Transverse colon (tissue), 4 donors: ENCODE measurements around the gene PDE10A. TPM values are rescaled to one million over a fixed set of nuclear protein-coding genes. Genes with fewer than 3 reads are reported as not detected.

ENCODE experiments used
- DNase-seq: peaks from one replicate; pipeline ENCODE4 v3.0.0-alpha.2; 2019
- H3K27ac ChIP-seq, 4 donors: fragments of 200-600 bp; sonication (generic); 2 replicates each; pipeline ENCODE4 v1.5.1; 2016 to 2018; ENCODE audit warnings: inconsistent platforms in 4 of 4
- H3K27me3 ChIP-seq: fragments of 200-600 bp; sonication (generic); 2 replicates; pipeline ENCODE4 v1.5.1; 2017; ENCODE audit warnings: inconsistent platforms
- H3K36me3 ChIP-seq, 4 donors: fragments of 200-600 bp; sonication (generic); 2 replicates each; pipeline ENCODE4 v1.5.1; 2017 to 2019; ENCODE audit warnings: inconsistent platforms in 4 of 4
- H3K4me1 ChIP-seq, 4 donors: fragments of 200-600 bp; sonication (generic); 2 replicates each; pipeline ENCODE4 v1.5.1; 2017 to 2020; ENCODE audit warnings: inconsistent platforms in 4 of 4
- H3K4me3 ChIP-seq, 4 donors: fragments of 200-600 bp; sonication (generic); 1 replicate in 1 of 4; 2 replicates in 3 of 4; pipeline versions ENCODE4 v1.5.1 to v1.6.1; 2017 to 2019; ENCODE audit warnings: inconsistent platforms in 4 of 4
- H3K9me3 ChIP-seq, 2 donors: fragments of 200-600 bp; sonication (generic); 2 replicates each; pipeline ENCODE4 v1.5.1; 2017 to 2019; ENCODE audit warnings: inconsistent platforms in 2 of 2
- EP300 ChIP-seq: sonication (generic); formaldehyde crosslinking; IDR thresholded peaks from one replicate; pipeline ENCODE4 v1.6.1; 2017; ENCODE audit warnings: antibody characterized with exemption, low read depth
- POLR2A ChIP-seq: fragments of 450-650 bp; IDR thresholded peaks from one replicate; pipeline ENCODE4 v1.6.1; 2016; ENCODE audit warnings: antibody characterized with exemption, mild to moderate bottlenecking, moderate library complexity
- POLR2AphosphoS5 ChIP-seq, 3 donors: sonication (generic); formaldehyde crosslinking; IDR thresholded peaks; one replicate each; pipeline ENCODE4 v1.6.1; 2016; ENCODE audit warnings: antibody characterized with exemption in 3 of 3
- WGBS, 2 donors: methylation state at CpG; one replicate each; pipeline ENCODE4 v1.1.5; 2018; ENCODE audit warnings: low coverage in 1 of 2; 5-methylcytosine and 5-hydroxymethylcytosine counted together
- in situ Hi-C, 4 donors: fragments of 200-750 bp; cut with MboI; loops; one replicate each; pipeline versions ENCODE4 v1.15.0 to v1.15.1; 2017; ENCODE audit warnings: low sequenced_read_pairs in 3 of 4, low pct_ligation_motif_present in 1 of 4, low pct_unique_long_range_greater_than_20kb in 1 of 4
- intact Hi-C: fragments of 100-400 bp; cut with DNase I; formaldehyde crosslinking; loops from one replicate; pipeline ENCODE4 v1.15.1; 2023; ENCODE audit warnings: low total_unique reads
- total RNA-seq, 4 donors: library from RNA; depleted of rRNA; stranded (reverse); fragments of >200 nt; gene quantifications; one replicate each; pipeline ENCODE4 v1.1.0, GENCODE V29; 2016
- TF ChIP-seq, protein P1 (sequence below), 5 experiments: fragments of 200-600 bp in 3 of 5; fragments of 450-650 bp in 2 of 5; sonication (generic) in 3 of 5; IDR thresholded peaks; 1 replicate in 2 of 5; 2 replicates in 3 of 5; pipeline ENCODE4 v1.5.1; 2016 to 2017; ENCODE audit warnings: antibody characterized with exemption in 5 of 5, inconsistent platforms in 3 of 5, mild to moderate bottlenecking in 2 of 5, moderate library complexity in 1 of 5

PDE10A gene
- total RNA-seq, 4 donors from 2014 or later = 1.4 to 15.3 (median 4.3) TPM

DNA sequence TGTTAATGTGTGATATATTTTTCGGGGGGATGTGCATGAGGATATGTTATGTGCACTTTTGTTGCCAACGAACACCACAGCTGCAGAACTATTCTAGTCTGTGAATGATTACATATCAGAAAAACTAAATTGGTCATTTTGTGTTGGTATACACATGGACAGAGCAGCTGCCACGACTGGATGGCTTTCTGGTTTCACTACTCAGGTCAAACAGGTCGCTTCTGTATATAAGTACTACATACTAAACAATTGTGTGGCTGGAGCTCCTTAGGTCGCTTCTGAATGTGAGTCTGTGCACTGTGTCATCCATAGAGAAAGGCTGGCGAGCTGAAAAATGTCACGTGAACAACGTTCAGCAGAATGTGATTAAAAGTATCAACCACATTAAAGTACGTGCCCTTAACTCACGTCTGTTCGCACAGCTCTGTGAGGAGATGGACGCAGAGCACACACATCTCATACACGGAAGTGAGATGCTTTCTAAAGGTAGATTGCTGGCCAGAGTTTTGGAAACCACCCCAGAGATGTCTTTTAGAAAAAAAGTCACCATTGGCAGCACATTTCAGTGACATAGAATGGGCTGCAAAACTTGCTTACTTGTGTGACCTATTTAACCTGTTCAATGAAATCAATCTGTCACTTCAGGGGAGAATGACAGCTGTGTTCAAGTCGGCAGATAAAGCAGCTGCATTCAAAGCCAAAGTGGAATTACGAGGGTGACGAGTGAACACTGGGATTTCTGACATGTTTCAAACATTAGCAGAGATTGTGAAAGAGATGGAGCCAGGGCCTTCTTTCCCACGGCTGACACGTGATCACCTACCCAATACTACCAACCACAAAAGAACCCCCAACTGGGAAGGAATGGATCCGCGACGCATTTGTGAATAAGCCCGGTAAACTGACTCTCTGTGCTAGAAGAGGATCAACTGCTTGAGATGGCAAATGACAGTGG is 176.6 kb downstream of the PDE10A start:
- no peaks in the 10 kb centered on the region for H3K4me1 ChIP-seq
- H3K9me3 ChIP-seq = no peaks in the 10 kb centered on the region
- no peaks in the 10 kb centered on the region for H3K36me3 ChIP-seq
- no peaks in the 10 kb centered on the region for H3K27me3 ChIP-seq
- intact Hi-C loops = no loop called here
- no peak overlapping the region for H3K27ac ChIP-seq
- TF ChIP-seq, protein P1, sequence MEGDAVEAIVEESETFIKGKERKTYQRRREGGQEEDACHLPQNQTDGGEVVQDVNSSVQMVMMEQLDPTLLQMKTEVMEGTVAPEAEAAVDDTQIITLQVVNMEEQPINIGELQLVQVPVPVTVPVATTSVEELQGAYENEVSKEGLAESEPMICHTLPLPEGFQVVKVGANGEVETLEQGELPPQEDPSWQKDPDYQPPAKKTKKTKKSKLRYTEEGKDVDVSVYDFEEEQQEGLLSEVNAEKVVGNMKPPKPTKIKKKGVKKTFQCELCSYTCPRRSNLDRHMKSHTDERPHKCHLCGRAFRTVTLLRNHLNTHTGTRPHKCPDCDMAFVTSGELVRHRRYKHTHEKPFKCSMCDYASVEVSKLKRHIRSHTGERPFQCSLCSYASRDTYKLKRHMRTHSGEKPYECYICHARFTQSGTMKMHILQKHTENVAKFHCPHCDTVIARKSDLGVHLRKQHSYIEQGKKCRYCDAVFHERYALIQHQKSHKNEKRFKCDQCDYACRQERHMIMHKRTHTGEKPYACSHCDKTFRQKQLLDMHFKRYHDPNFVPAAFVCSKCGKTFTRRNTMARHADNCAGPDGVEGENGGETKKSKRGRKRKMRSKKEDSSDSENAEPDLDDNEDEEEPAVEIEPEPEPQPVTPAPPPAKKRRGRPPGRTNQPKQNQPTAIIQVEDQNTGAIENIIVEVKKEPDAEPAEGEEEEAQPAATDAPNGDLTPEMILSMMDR (IDR thresholded peaks at IDR 0.05) = no peak
- no peak for TF ChIP-seq POLR2AphosphoS5 (IDR thresholded peaks at IDR 0.05)
- TF ChIP-seq EP300 = no peak
- TF ChIP-seq POLR2A = no peak
- 77% methylated on average over 8 to 22 of the region's 22 CpGs for WGBS, 2 donors
- in situ Hi-C loops = no loop called here
- H3K4me3 ChIP-seq = no peak overlapping the region
- DNase-seq = no peak

DNA sequence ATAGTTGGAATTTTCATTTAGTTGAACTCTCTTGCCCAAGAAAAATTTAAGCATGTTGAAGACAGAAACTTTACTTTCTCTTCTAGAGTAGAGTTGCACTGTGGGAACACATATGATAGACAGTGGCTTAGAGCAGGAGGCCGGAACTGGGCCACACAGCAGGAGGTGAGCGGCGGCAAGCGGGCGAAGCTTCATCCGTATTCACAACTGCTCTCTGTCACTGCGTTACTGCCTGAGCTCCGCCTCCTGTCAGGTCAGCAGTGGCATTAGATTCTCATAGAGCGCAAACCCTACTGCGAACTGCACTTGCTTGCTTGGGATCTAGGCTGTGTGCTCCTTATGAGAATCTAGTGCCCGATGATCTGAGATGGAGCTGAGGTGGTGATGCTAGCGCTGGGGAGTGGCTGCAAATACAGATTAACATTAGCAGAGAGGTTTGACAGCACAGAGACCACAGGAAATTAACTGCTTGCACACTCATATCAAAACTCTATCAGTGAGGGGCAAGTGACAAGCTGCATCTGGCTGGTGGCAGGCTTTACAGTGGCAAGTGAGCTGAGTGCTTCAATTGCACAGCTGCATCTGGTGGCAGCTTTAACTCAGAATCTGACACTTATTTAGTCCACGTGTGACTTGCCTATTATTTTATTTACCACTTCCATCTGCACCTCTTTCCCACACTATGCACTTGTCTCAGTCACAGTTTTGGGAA is 178.7 kb downstream of the PDE10A start:
- in situ Hi-C loops (no loop called here), intact Hi-C loops (no loop called here)
- H3K27me3 ChIP-seq = no peaks in the 10 kb centered on the region
- TF ChIP-seq POLR2A = no peak
- no peak for TF ChIP-seq POLR2AphosphoS5 (IDR thresholded peaks at IDR 0.05)
- TF ChIP-seq, protein P1 (IDR thresholded peaks at IDR 0.05) = no peak
- TF ChIP-seq EP300 = no peak
- H3K4me3 ChIP-seq = no peak overlapping the region
- no peaks in the 10 kb centered on the region for H3K36me3 ChIP-seq
- no peaks in the 10 kb centered on the region for H3K9me3 ChIP-seq
- H3K27ac ChIP-seq = no peak overlapping the region
- WGBS, 2 donors = 67 to 84% methylated on average over 1 to 13 of the region's 13 CpGs
- DNase-seq = no peak
- no peaks in the 10 kb centered on the region for H3K4me1 ChIP-seq

- intact Hi-C loops (no loop called here), in situ Hi-C loops (no loop called here)
- Histone ChIP-seq H3K4me3 (no peak overlapping the region), H3K27ac (no peak overlapping the region), H3K4me1 (no peaks in the 10 kb centered on the region), H3K27me3 (no peaks in the 10 kb centered on the region), H3K36me3 (no peaks in the 10 kb centered on the region), H3K9me3 (no peaks in the 10 kb centered on the region)
- 82 to 93% methylated on average over 3 to 4 of the region's 4 CpGs for WGBS, 2 donors
- no peak for DNase-seq
- TF ChIP-seq POLR2A (no peak), POLR2AphosphoS5 (IDR thresholded peaks at IDR 0.05) (no peak), EP300 (no peak)
- TF ChIP-seq, protein P1 (IDR thresholded peaks at IDR 0.05) = no peak
Measured at GRCh38 chr6:165481921-165482320, 181.1 kb downstream of the PDE10A start.

- Histone ChIP-seq H3K9me3 (no peaks in the 10 kb centered on the region), H3K27me3 (no peaks in the 10 kb centered on the region), H3K36me3 (no peaks in the 10 kb centered on the region), H3K27ac (no peak overlapping the region), H3K4me3 (no peak overlapping the region), H3K4me1 (no peaks in the 10 kb centered on the region)
- intact Hi-C loops = no loop called here
- WGBS, 2 donors = 51 to 64% methylated on average over 3 of the region's 3 CpGs
- DNase-seq = no peak
- TF ChIP-seq EP300 = no peak
- TF ChIP-seq POLR2AphosphoS5 (IDR thresholded peaks at IDR 0.05) = no peak
- TF ChIP-seq, protein P1 (IDR thresholded peaks at IDR 0.05) = no peak
- TF ChIP-seq POLR2A = no peak
- in situ Hi-C loops = no loop called here
Measured at GRCh38 chr6:165480916-165481315, 182.1 kb downstream of the PDE10A start.
